HG02759 (cell line): Measurements from ENCODE around the gene HAGHL.

Experiments used
- ATAC-seq: cut with Tn5 transposase; IDR thresholded peaks from one replicate; pipeline ENCODE4 v1.9.1; 2021; ENCODE audit warnings: mild to moderate bottlenecking, moderate library complexity; ENCODE audit not compliant: unreplicated experiment

Gene HAGHL

GRCh38 chr16:719815-720446 lies 7.0 kb upstream of the HAGHL start:
- ATAC-seq, result no peak

GRCh38 chr16:720447-720989 lies 6.4 kb upstream of the HAGHL start:
- peak; percentile 19 for ATAC-seq

GRCh38 chr16:720990-721764 lies 5.7 kb upstream of the HAGHL start, which contains the start of gene ANTKMT:
ANTKMT (plus strand) TSS chr16:721146; CDS start chr16:721275, 129 bp downstream.
- peak; percentile 76 for ATAC-seq

GRCh38 chr16:721765-722540 lies 5.0 kb upstream of the HAGHL start:
- no peak for ATAC-seq

- no peak for ATAC-seq
Observed at GRCh38 chr16:722835-723633, 3.9 kb upstream of the HAGHL start.

GRCh38 chr16:723695-724094 lies 3.2 kb upstream of the HAGHL start:
- no peak for ATAC-seq

- no peak for ATAC-seq
Observed at GRCh38 chr16:724188-725040, 2.5 kb upstream of the HAGHL start.

- ATAC-seq, result no peak
Observed at GRCh38 chr16:725041-725376, 1.9 kb upstream of the HAGHL start.

GRCh38 chr16:725463-726187 lies 1.3 kb upstream of the HAGHL start:
- no peak for ATAC-seq

- no peak for ATAC-seq
Observed at GRCh38 chr16:726188-726437, 793 bp upstream of the HAGHL start.

GRCh38 chr16:727291-727977 lies 528 bp downstream of the HAGHL start:
- ATAC-seq, result no peak

- peak; percentile 35 for ATAC-seq
Observed at GRCh38 chr16:728131-728889, 1.4 kb downstream of the HAGHL start.

GRCh38 chr16:728890-729744 lies 2.2 kb downstream of the HAGHL start:
- no peak for ATAC-seq

- no peak for ATAC-seq
Observed at GRCh38 chr16:729768-730665, 3.1 kb downstream of the HAGHL start.

GRCh38 chr16:730666-731509 lies 4.0 kb downstream of the HAGHL start:
- ATAC-seq, result no peak
